ENCODE measurements around the gene GLT8D2. TPM values are rescaled to one million over a fixed set of nuclear protein-coding genes. Genes with fewer than 3 reads are reported as not detected.

GLT8D2 gene
- total and polyA plus RNA-seq, 2 of the 13 experiments (the other 11 are each of a cell fraction or from before 2014, with no cell fraction given), result not detected

- TF ChIP-seq ZBTB21 (CRISPR knock-in tag; IDR thresholded peaks at IDR 0.05) (no peak), EEA1 (CRISPR knock-in tag; IDR thresholded peaks at IDR 0.05; ENCODE audit: borderline replicate concordance) (no peak), HNRNPK (IDR thresholded peaks at IDR 0.05; ENCODE audit: low read depth, low read length, poor library complexity, severe bottlenecking) (peak; percentile 34), PHF21A (CRISPR knock-in tag; IDR thresholded peaks at IDR 0.05) (peak; percentile 78), ZC3H4 (CRISPR knock-in tag; IDR thresholded peaks at IDR 0.05; ENCODE audit: borderline replicate concordance) (no peak; the same call in 1 of the 2 replicates), FOXA3 (CRISPR knock-in tag; IDR thresholded peaks at IDR 0.05) (peak; percentile 56; the same call in 1 of the 2 replicates), ZNF30 (CRISPR knock-in tag; IDR thresholded peaks at IDR 0.05) (peak; percentile 69; the same call in 1 of the 2 replicates), ZFP41 (CRISPR knock-in tag; IDR thresholded peaks at IDR 0.05; ENCODE audit: borderline replicate concordance) (peak; percentile 80; the same call in 1 of the 2 replicates), NCOA5 (CRISPR knock-in tag; IDR thresholded peaks at IDR 0.05) (no peak; the same call in 1 of the 2 replicates), RNF2 (conservative IDR thresholded peaks at IDR 0.05; ENCODE audit: low read depth) (peak; percentile 93; the same call in 1 of the 2 replicates), HNRNPLL (IDR thresholded peaks at IDR 0.05; ENCODE audit: low read depth, low read length, poor library complexity, severe bottlenecking) (peak; percentile 61), PHF20 (CRISPR knock-in tag; IDR thresholded peaks at IDR 0.05) (peak; percentile 95), NR0B2 (CRISPR knock-in tag; IDR thresholded peaks at IDR 0.05) (0 out of 2 replicates have a peak, but pooled peaks have one; percentile 83), ZBED4 (CRISPR knock-in tag; IDR thresholded peaks at IDR 0.05; ENCODE audit: borderline replicate concordance) (no peak), JUND (CRISPR knock-in tag; IDR thresholded peaks at IDR 0.05) (0 out of 2 replicates have a peak, but pooled peaks have one; percentile 38), ZNF7 (CRISPR knock-in tag; IDR thresholded peaks at IDR 0.05) (no peak), FLYWCH1 (CRISPR knock-in tag; IDR thresholded peaks at IDR 0.05) (no peak), POLR2G (IDR thresholded peaks at IDR 0.05; ENCODE audit: low read depth, low read length) (peak; percentile 95), ZNF296 (CRISPR knock-in tag; conservative IDR thresholded peaks at IDR 0.05) (no peak; the same call in 1 of the 2 replicates), ZFP1 (CRISPR knock-in tag; IDR thresholded peaks at IDR 0.05) (no peak; the same call in none of the 2 replicates)
- TF ChIP-seq, protein P1, sequence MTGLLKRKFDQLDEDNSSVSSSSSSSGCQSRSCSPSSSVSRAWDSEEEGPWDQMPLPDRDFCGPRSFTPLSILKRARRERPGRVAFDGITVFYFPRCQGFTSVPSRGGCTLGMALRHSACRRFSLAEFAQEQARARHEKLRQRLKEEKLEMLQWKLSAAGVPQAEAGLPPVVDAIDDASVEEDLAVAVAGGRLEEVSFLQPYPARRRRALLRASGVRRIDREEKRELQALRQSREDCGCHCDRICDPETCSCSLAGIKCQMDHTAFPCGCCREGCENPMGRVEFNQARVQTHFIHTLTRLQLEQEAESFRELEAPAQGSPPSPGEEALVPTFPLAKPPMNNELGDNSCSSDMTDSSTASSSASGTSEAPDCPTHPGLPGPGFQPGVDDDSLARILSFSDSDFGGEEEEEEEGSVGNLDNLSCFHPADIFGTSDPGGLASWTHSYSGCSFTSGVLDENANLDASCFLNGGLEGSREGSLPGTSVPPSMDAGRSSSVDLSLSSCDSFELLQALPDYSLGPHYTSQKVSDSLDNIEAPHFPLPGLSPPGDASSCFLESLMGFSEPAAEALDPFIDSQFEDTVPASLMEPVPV (CRISPR knock-in tag; IDR thresholded peaks at IDR 0.05), result peak; percentile 91
Measured at GRCh38 chr12:103965590-103966504, 84.1 kb downstream of the GLT8D2 start, which contains the start of gene TDG (continued).
